GM06990 (cell line): ENCODE results near the gene ICA1.

Source experiments
- DNase-seq: peaks from one replicate; pipeline ENCODE4 v3.0.0-alpha.2; 2011; ENCODE audit not compliant: insufficient read length; ENCODE audit errors: extremely low read depth
- H3K27me3 ChIP-seq: replicated peaks from 2 replicates; pipeline ENCODE4 v1.6.0; 2011; ENCODE audit warnings: low read length; ENCODE audit not compliant: control insufficient read depth, insufficient read depth
- H3K36me3 ChIP-seq: 2 replicates; pipeline ENCODE4 v1.5.1; 2011; ENCODE audit warnings: low read length; ENCODE audit not compliant: control insufficient read depth, insufficient read depth
- H3K4me3 ChIP-seq: replicated peaks from 2 replicates; pipeline ENCODE4 v1.5.1; 2011; ENCODE audit warnings: low read depth, mild to moderate bottlenecking, control low read depth, low read length
- CTCF ChIP-seq: IDR thresholded peaks from 2 replicates; pipeline ENCODE4 v1.5.1; 2011; ENCODE audit warnings: low read length, control low read depth, mild to moderate bottlenecking, inconsistent platforms; ENCODE audit not compliant: insufficient read depth, poor library complexity, severe bottlenecking

Gene ICA1

GRCh38 chr7:8259586-8260222 lies 2.3 kb downstream of the ICA1 start:
- Histone ChIP-seq H3K4me3 (no peak overlapping the region), H3K27me3 (no peaks in the 10 kb centered on the region; the same call in 1 of the 2 replicates), H3K36me3 (no peaks in the 10 kb centered on the region)
- no peak for TF ChIP-seq CTCF
- no peak for DNase-seq

- no peak for TF ChIP-seq CTCF
- no peak overlapping the region for H3K4me3 ChIP-seq
- H3K27me3 ChIP-seq: no peaks in the 10 kb centered on the region; the same call in 1 of the 2 replicates
- DNase-seq: no peak
- H3K36me3 ChIP-seq: no peaks in the 10 kb centered on the region
Observed at GRCh38 chr7:8258734-8259133, 3.2 kb downstream of the ICA1 start.

GRCh38 chr7:8258166-8258565 lies 3.8 kb downstream of the ICA1 start:
- no peak for TF ChIP-seq CTCF
- H3K27me3 ChIP-seq: no peaks in the 10 kb centered on the region; the same call in 1 of the 2 replicates
- H3K36me3 ChIP-seq: no peaks in the 10 kb centered on the region
- DNase-seq: no peak
- no peak overlapping the region for H3K4me3 ChIP-seq

- no peaks in the 10 kb centered on the region for H3K36me3 ChIP-seq
- no peak for DNase-seq
- no peaks in the 10 kb centered on the region for H3K27me3 ChIP-seq
- H3K4me3 ChIP-seq: no peak overlapping the region
- no peak for TF ChIP-seq CTCF
Observed at GRCh38 chr7:8255680-8256655, 6.0 kb downstream of the ICA1 start.

GRCh38 chr7:8254667-8255066 lies 7.3 kb downstream of the ICA1 start:
- no peak for TF ChIP-seq CTCF
- Histone ChIP-seq H3K36me3 (no peaks in the 10 kb centered on the region), H3K27me3 (no peaks in the 10 kb centered on the region), H3K4me3 (no peak overlapping the region)
- no peak for DNase-seq
